Calu3 (cell line): Measurements from ENCODE around the gene GIMAP1. TPM values are rescaled to one million over a fixed set of nuclear protein-coding genes. Genes with fewer than 3 reads are reported as not detected.

Experiments
- BruUV-seq: library from RNA; stranded (reverse); fragments of 400-500 nt; replicated peaks from 2 replicates; lab custom pipeline; 2021; lab: Mats Ljungman, UMichigan
- CTCF ChIA-PET: fragments of 300-600 bp; sonication (Branson Sonifier 250); formaldehyde crosslinking; loops from one replicate; lab custom pipeline; 2022; ENCODE audit warnings: antibody characterized with exemption; lab: Charles Lee
- DNase-seq: peaks from one replicate; pipeline ENCODE4 v3.0.0; 2022
- H3K27ac Mint-ChIP-seq: one replicate; pipeline ENCODE4 v1.8.0; 2022; ENCODE audit warnings: mixed read lengths; ENCODE audit not compliant: unreplicated experiment
- H3K27me3 Mint-ChIP-seq: one replicate; pipeline ENCODE4 v1.8.0; 2022; ENCODE audit warnings: mixed read lengths; ENCODE audit not compliant: unreplicated experiment
- H3K36me3 Mint-ChIP-seq: one replicate; pipeline ENCODE4 v1.8.0; 2022; ENCODE audit warnings: mild to moderate bottlenecking, moderate library complexity, mixed read lengths; ENCODE audit not compliant: insufficient read depth, unreplicated experiment
- H3K4me1 Mint-ChIP-seq: one replicate; pipeline ENCODE4 v1.8.0; 2022; ENCODE audit warnings: mild to moderate bottlenecking, low read depth, mixed read lengths; ENCODE audit not compliant: unreplicated experiment
- H3K4me3 Mint-ChIP-seq: one replicate; pipeline ENCODE4 v1.8.0; 2022; ENCODE audit warnings: mild to moderate bottlenecking, low read depth, moderate library complexity, mixed read lengths; ENCODE audit not compliant: unreplicated experiment
- H3K9me3 Mint-ChIP-seq: one replicate; pipeline ENCODE4 v1.8.0; 2022; ENCODE audit warnings: low read depth, mixed read lengths; ENCODE audit not compliant: unreplicated experiment
- intact Hi-C: fragments of 100-400 bp; cut with micrococcal nuclease; formaldehyde crosslinking; loops from one replicate; pipeline ENCODE4 v1.10.0; 2022; ENCODE audit not compliant: unreplicated experiment
- total RNA-seq: library from RNA; stranded (reverse); gene quantifications from 2 replicates; pipeline ENCODE4 v1.2.3, GENCODE V29; 2022
- TF ChIP-seq, protein P1 (sequence below): fragments of 200-600 bp; IDR thresholded peaks from one replicate; pipeline ENCODE4 v1.8.0; 2022; ENCODE audit warnings: antibody characterized with exemption; ENCODE audit not compliant: unreplicated experiment

Gene GIMAP1
- total RNA-seq, 1 experiment from 2014 or later = not detected

GRCh38 chr7:150723467-150723866 is 7.1 kb downstream of the GIMAP1 start:
- Mint-ChIP-seq H3K4me1 (peaks cover 6% of the 10 kb centered on the region), H3K27ac (no peak overlapping the region), H3K9me3 (peaks cover under 1% of the 10 kb centered on the region), H3K36me3 (no peaks in the 10 kb centered on the region), H3K4me3 (no peak overlapping the region), H3K27me3 (peaks cover 35% of the 10 kb centered on the region)
- intact Hi-C loops = no loop called here
- TF ChIP-seq, protein P1, sequence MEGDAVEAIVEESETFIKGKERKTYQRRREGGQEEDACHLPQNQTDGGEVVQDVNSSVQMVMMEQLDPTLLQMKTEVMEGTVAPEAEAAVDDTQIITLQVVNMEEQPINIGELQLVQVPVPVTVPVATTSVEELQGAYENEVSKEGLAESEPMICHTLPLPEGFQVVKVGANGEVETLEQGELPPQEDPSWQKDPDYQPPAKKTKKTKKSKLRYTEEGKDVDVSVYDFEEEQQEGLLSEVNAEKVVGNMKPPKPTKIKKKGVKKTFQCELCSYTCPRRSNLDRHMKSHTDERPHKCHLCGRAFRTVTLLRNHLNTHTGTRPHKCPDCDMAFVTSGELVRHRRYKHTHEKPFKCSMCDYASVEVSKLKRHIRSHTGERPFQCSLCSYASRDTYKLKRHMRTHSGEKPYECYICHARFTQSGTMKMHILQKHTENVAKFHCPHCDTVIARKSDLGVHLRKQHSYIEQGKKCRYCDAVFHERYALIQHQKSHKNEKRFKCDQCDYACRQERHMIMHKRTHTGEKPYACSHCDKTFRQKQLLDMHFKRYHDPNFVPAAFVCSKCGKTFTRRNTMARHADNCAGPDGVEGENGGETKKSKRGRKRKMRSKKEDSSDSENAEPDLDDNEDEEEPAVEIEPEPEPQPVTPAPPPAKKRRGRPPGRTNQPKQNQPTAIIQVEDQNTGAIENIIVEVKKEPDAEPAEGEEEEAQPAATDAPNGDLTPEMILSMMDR = no peak
- CTCF ChIA-PET = no interaction called here
- DNase-seq = no peak
- no TSS peak for BruUV-seq

- Mint-ChIP-seq H3K4me3 (no peak overlapping the region), H3K4me1 (peaks cover 6% of the 10 kb centered on the region), H3K36me3 (no peaks in the 10 kb centered on the region), H3K9me3 (peaks cover 4% of the 10 kb centered on the region), H3K27me3 (peaks cover 41% of the 10 kb centered on the region), H3K27ac (no peak overlapping the region)
- no peak for DNase-seq
- CTCF ChIA-PET = no interaction called here
- no TSS peak for BruUV-seq
- TF ChIP-seq, protein P1 = no peak
- intact Hi-C loops = no loop called here
These were observed 11.0 kb downstream of the GIMAP1 start for GRCh38 chr7:150727381-150727780.

GRCh38 chr7:150728011-150728410 is 11.6 kb downstream of the GIMAP1 start:
- peaks cover 48% of the 10 kb centered on the region for H3K27me3 Mint-ChIP-seq

DNA sequence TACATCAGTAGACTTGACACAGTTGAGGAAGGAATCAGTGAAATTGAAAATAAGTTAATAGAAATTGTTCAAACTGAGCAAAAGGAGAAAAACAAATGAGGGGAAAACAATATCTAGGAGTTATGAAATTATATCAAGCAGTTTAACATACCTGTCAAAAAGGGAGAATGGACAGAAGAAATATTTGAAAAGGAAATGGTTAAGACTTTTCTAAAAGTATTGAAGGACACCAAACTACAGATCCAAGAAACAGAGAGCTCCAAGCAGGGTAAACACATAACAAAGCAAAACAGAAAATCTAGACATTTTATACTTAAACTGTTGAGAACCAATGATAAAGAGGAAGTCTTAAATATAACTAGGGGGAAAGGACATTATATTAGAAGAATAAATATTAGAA is 12.2 kb downstream of the GIMAP1 start:
- Mint-ChIP-seq H3K27me3 (peaks cover 54% of the 10 kb centered on the region), H3K27ac (no peak overlapping the region), H3K4me1 (peaks cover 6% of the 10 kb centered on the region), H3K36me3 (no peaks in the 10 kb centered on the region), H3K9me3 (peaks cover 4% of the 10 kb centered on the region), H3K4me3 (no peak overlapping the region)
- TF ChIP-seq, protein P1 = no peak
- DNase-seq = no peak
- intact Hi-C loops = no loop called here
- BruUV-seq = no TSS peak
- CTCF ChIA-PET = interaction anchor here (0.5 kb wide), 1 partner anchor 221 kb away, joined by 3 read pairs; no protein-coding TSS in a partner anchor

More at GRCh38 chr7:150728011-150728410, 11.6 kb downstream of the GIMAP1 start:
- Mint-ChIP-seq H3K27ac (no peak overlapping the region), H3K36me3 (no peaks in the 10 kb centered on the region), H3K9me3 (peaks cover 4% of the 10 kb centered on the region), H3K4me1 (peaks cover 6% of the 10 kb centered on the region), H3K4me3 (no peak overlapping the region)
- CTCF ChIA-PET = no interaction called here
- no TSS peak for BruUV-seq
- DNase-seq = no peak
- TF ChIP-seq, protein P1 = no peak
- intact Hi-C loops = no loop called here
